HepG2 (cell line): Measurements from ENCODE around the gene CDYL. TPM values are rescaled to one million over a fixed set of nuclear protein-coding genes. Genes with fewer than 3 reads are reported as not detected.

ENCODE experiments used
- ATAC-seq: fragments of 200-7000 bp; cut with Tn5 transposase; 3 replicates; pipeline ENCODE4 v1.9.1; 2020; ENCODE audit warnings: mild to moderate bottlenecking, moderate library complexity
- BruUV-seq: library from RNA; stranded (reverse); fragments of 400-500 nt; replicated peaks from 2 replicates; lab custom pipeline; 2021; lab: Mats Ljungman, UMichigan
- CTCF ChIA-PET: fragments of 300-600 bp; formaldehyde crosslinking; extraction: SDS; loops from one replicate; lab custom pipeline; 2021; ENCODE audit warnings: low total read pairs, inconsistent platforms, low intra/inter-chr PET ratio; lab: Yijun Ruan, JAX
- POLR2A ChIA-PET: fragments of 350-600 bp; sonication (Branson Sonifier 250); formaldehyde crosslinking; loops from one replicate; lab custom pipeline; 2020; ENCODE audit warnings: antibody characterized with exemption, inconsistent platforms; lab: Yijun Ruan, JAX
- DNase-seq: peaks from one replicate; pipeline ENCODE4 v3.0.0-alpha.2; 2015; ENCODE audit warnings: low spot score
- FAIRE-seq: peaks from 3 replicates; lab custom pipeline; 2011; peaks lifted over from hg19 to GRCh38; lab: Jason Lieb, UNC
- H2AFZ ChIP-seq: one replicate; pipeline ENCODE4 v1.6.1; 2011; ENCODE audit warnings: low read length, inconsistent platforms
- H3K27ac ChIP-seq: fragments of 300-600 bp; 3 replicates; pipeline ENCODE4 v1.8.0; 2011; ENCODE audit warnings: mixed run types, mild to moderate bottlenecking, mixed read lengths, low read length, inconsistent platforms; ENCODE audit not compliant: insufficient read depth; ENCODE audit errors: extremely low read length
- H3K27me3 ChIP-seq, 2 experiments: fragments of 200-600 bp in 1 of 2; 2 replicates in 1 of 2; 3 replicates in 1 of 2; pipeline versions ENCODE4 v1.6.0 to v1.8.0; 2011; ENCODE audit warnings: low read length in 2 of 2, mild to moderate bottlenecking in 2 of 2, moderate library complexity in 2 of 2, inconsistent platforms in 1 of 2; ENCODE audit not compliant: insufficient read depth in 2 of 2, control insufficient read depth in 1 of 2
- H3K36me3 ChIP-seq, 2 experiments: fragments of 200-600 bp in 1 of 2; replicated peaks in 1 of 2; 2 replicates in 1 of 2; 3 replicates in 1 of 2; pipeline versions ENCODE4 v1.5.1 to v1.8.0; 2011; ENCODE audit warnings: low read length in 2 of 2, inconsistent platforms in 1 of 2; ENCODE audit not compliant: insufficient read depth in 2 of 2, control insufficient read depth in 1 of 2
- H3K4me1 ChIP-seq: 2 replicates; pipeline ENCODE4 v1.5.1; 2012; ENCODE audit warnings: low read length, inconsistent platforms; ENCODE audit not compliant: insufficient read depth
- H3K4me2 ChIP-seq: 2 replicates; pipeline ENCODE4 v1.6.0; 2011; ENCODE audit warnings: low read depth, low read length, inconsistent platforms
- H3K4me3 ChIP-seq, 3 experiments: fragments of 200-600 bp in 1 of 3; sonication (generic), shearing (Covaris generic) in 1 of 3; replicated peaks in 1 of 3; 2 replicates each; pipeline ENCODE4 v1.5.1; 2011 to 2016; ENCODE audit warnings: low read length in 3 of 3, inconsistent platforms in 2 of 3, low read depth in 2 of 3, mild to moderate bottlenecking in 2 of 3, control low read depth in 1 of 3, mixed read lengths in 1 of 3; ENCODE audit not compliant: insufficient read depth in 1 of 3
- H3K79me2 ChIP-seq: one replicate; pipeline ENCODE4 v1.6.1; 2011; ENCODE audit warnings: low read length, inconsistent platforms; ENCODE audit not compliant: insufficient read depth
- H3K9ac ChIP-seq: 2 replicates; pipeline ENCODE4 v1.6.0; 2011; ENCODE audit warnings: mild to moderate bottlenecking, low read depth, low read length, inconsistent platforms; ENCODE audit not compliant: insufficient read depth
- H3K9me3 ChIP-seq: 2 replicates; pipeline ENCODE4 v1.5.1; 2012; ENCODE audit warnings: mild to moderate bottlenecking, low read length
- H4K20me1 ChIP-seq: 2 replicates; pipeline ENCODE4 v1.6.0; 2011; ENCODE audit warnings: inconsistent platforms, mild to moderate bottlenecking, low read length, moderate library complexity; ENCODE audit not compliant: insufficient read depth
- ETV5 ChIP-seq: IDR thresholded peaks from 2 replicates; pipeline ENCODE4 v1.6.1; 2018; ENCODE audit warnings: missing biosample characterization, missing genetic modification reagents, inconsistent platforms, borderline replicate concordance
- HNRNPUL1 ChIP-seq: fragments of 200-400 bp; formaldehyde crosslinking; IDR thresholded peaks from 2 replicates; pipeline ENCODE4 v1.6.1; 2017; ENCODE audit warnings: low read depth, mild to moderate bottlenecking, low read length, moderate library complexity
- HOXA7 ChIP-seq: sonication (generic); formaldehyde crosslinking; IDR thresholded peaks from 2 replicates; pipeline ENCODE4 v1.8.1; 2022; ENCODE audit warnings: mild to moderate bottlenecking, missing genetic modification reagents, moderate library complexity
- JARID2 ChIP-seq: sonication (generic); formaldehyde crosslinking; IDR thresholded peaks from 2 replicates; pipeline ENCODE4 v1.8.1; 2023; ENCODE audit warnings: missing genetic modification reagents, inconsistent platforms; ENCODE audit not compliant: insufficient replicate concordance
- MXI1 ChIP-seq: IDR thresholded peaks from 3 replicates; pipeline ENCODE4 v1.6.1; 2012; ENCODE audit warnings: low read depth, low read length, inconsistent platforms, borderline replicate concordance
- PAX8 ChIP-seq: sonication (generic); formaldehyde crosslinking; IDR thresholded peaks from 2 replicates; pipeline ENCODE4 v1.8.0; 2022; ENCODE audit warnings: mild to moderate bottlenecking, missing genetic modification reagents, borderline replicate concordance
- PITX1 ChIP-seq: sonication (generic); formaldehyde crosslinking; IDR thresholded peaks from 2 replicates; pipeline ENCODE4 v1.5.1; 2020; ENCODE audit warnings: mild to moderate bottlenecking, missing genetic modification reagents
- SUZ12 ChIP-seq: fragments of 150-350 bp; IDR thresholded peaks from 2 replicates; pipeline ENCODE4 v1.6.1; 2014; ENCODE audit warnings: low read depth, low read length
- TGIF2 ChIP-seq: IDR thresholded peaks from 2 replicates; pipeline ENCODE4 v1.6.1; 2016; ENCODE audit warnings: control low read depth, missing compliant biosample characterization
- ZNF354B ChIP-seq: sonication (generic); formaldehyde crosslinking; IDR thresholded peaks from 2 replicates; pipeline ENCODE4 v1.8.0; 2022; ENCODE audit warnings: mild to moderate bottlenecking, missing genetic modification reagents
- ZNF883 ChIP-seq: sonication (generic); formaldehyde crosslinking; IDR thresholded peaks from 2 replicates; pipeline ENCODE4 v1.5.1; 2020; ENCODE audit warnings: mild to moderate bottlenecking, missing genetic modification reagents; ENCODE audit errors: not compliant biosample characterization
- ZNF891 ChIP-seq: sonication (generic); formaldehyde crosslinking; IDR thresholded peaks from 2 replicates; pipeline ENCODE4 v1.5.0; 2020; ENCODE audit warnings: mild to moderate bottlenecking, missing genetic modification reagents
- WGBS: methylation state at CpG from one replicate; pipeline ENCODE4 v1.1.6; 2017; ENCODE audit warnings: low lambda C conversion rate; 5-methylcytosine and 5-hydroxymethylcytosine counted together
- in situ Hi-C: cut with HindIII; loops from 2 replicates; pipeline ENCODE4 v1.10.0; 2017; ENCODE audit warnings: low pct_unique_long_range_greater_than_20kb; ENCODE audit not compliant: extremely low pct_ligation_motif_present
- intact Hi-C: fragments of 100-400 bp; cut with micrococcal nuclease; formaldehyde crosslinking; loops from one replicate; pipeline ENCODE4 v1.10.0; 2022; ENCODE audit not compliant: unreplicated experiment
- polyA plus RNA-seq, 8 experiments: library from polyadenylated mRNA; depleted of rRNA in 3 of 8; stranded (reverse) in 7 of 8; unstranded in 1 of 8; fragments of >200 nt; fragmentation: Illumina TruSeq in 4 of 8; extraction: Trizol in 4 of 8; gene quantifications; 2 replicates each; pipeline versions ENCODE4 v1.2.1 to v1.2.3, GENCODE V29; 2011 to 2016; ENCODE audit warnings: low read depth in 4 of 8, missing spikeins in 1 of 8, mixed read lengths in 1 of 8; ENCODE audit not compliant: insufficient read depth in 1 of 8
- total RNA-seq, 5 experiments: library from RNA; depleted of rRNA; stranded (reverse); fragments of >200 nt; fragmentation: Illumina TruSeq; extraction: Trizol; gene quantifications; 2 replicates each; pipeline ENCODE4 v1.2.3, GENCODE V29; 2016; ENCODE audit warnings: low read depth in 1 of 5
- TF ChIP-seq, protein P1 (sequence below), 2 experiments: fragments of 450-650 bp in 1 of 2; sonication (generic) in 1 of 2; formaldehyde crosslinking in 1 of 2; IDR thresholded peaks; 2 replicates each; pipeline versions ENCODE4 v1.6.1 to v1.8.0; 2016 to 2022; ENCODE audit warnings: antibody characterized with exemption in 1 of 2, mild to moderate bottlenecking in 1 of 2, missing genetic modification reagents in 1 of 2
- TF ChIP-seq, protein P2 (sequence below), 2 experiments: sonication (generic) in 1 of 2; formaldehyde crosslinking in 1 of 2; IDR thresholded peaks; 2 replicates each; pipeline versions ENCODE4 v1.5.1 to v1.6.1; 2011 to 2020; ENCODE audit warnings: borderline replicate concordance in 1 of 2, low read depth in 1 of 2, low read length in 1 of 2, mild to moderate bottlenecking in 1 of 2, missing genetic modification reagents in 1 of 2, moderate library complexity in 1 of 2

The CDYL gene
- total and polyA plus RNA-seq, 2 of the 13 experiments (the other 11 are each of a cell fraction or from before 2014, with no cell fraction given): 22.8 to 105 TPM

- BruUV-seq: no TSS peak
- Histone ChIP-seq H3K36me3 (no peaks in the 10 kb centered on the region), H3K27ac (no peak overlapping the region), H3K9me3 (no peaks in the 10 kb centered on the region), H4K20me1 (no peaks in the 10 kb centered on the region; the same call in 1 of the 2 replicates), H2AFZ (no peak overlapping the region), H3K27me3 (no peaks in the 10 kb centered on the region), H3K4me1 (peaks cover 9% of the 10 kb centered on the region), H3K4me3 (no peak overlapping the region), H3K4me2 (no peak overlapping the region), H3K79me2 (peaks cover 76% of the 10 kb centered on the region)
- DNase-seq (no peak), ATAC-seq (no peak), FAIRE-seq (no peak)
- intact Hi-C loops (no loop called here), in situ Hi-C loops (no loop called here)
- CTCF ChIA-PET: no interaction called here
- TF ChIP-seq ZNF883 (no peak), MXI1 (no peak), PAX8 (CRISPR knock-in tag) (no peak), ZNF354B (CRISPR knock-in tag) (no peak), ZNF891 (CRISPR knock-in tag) (no peak), HOXA7 (CRISPR knock-in tag) (no peak), JARID2 (CRISPR knock-in tag) (no peak), PITX1 (no peak), ETV5 (CRISPR knock-in tag) (no peak), SUZ12 (no peak), TGIF2 (CRISPR knock-in tag) (no peak), HNRNPUL1 (no peak)
- TF ChIP-seq, protein P1, sequence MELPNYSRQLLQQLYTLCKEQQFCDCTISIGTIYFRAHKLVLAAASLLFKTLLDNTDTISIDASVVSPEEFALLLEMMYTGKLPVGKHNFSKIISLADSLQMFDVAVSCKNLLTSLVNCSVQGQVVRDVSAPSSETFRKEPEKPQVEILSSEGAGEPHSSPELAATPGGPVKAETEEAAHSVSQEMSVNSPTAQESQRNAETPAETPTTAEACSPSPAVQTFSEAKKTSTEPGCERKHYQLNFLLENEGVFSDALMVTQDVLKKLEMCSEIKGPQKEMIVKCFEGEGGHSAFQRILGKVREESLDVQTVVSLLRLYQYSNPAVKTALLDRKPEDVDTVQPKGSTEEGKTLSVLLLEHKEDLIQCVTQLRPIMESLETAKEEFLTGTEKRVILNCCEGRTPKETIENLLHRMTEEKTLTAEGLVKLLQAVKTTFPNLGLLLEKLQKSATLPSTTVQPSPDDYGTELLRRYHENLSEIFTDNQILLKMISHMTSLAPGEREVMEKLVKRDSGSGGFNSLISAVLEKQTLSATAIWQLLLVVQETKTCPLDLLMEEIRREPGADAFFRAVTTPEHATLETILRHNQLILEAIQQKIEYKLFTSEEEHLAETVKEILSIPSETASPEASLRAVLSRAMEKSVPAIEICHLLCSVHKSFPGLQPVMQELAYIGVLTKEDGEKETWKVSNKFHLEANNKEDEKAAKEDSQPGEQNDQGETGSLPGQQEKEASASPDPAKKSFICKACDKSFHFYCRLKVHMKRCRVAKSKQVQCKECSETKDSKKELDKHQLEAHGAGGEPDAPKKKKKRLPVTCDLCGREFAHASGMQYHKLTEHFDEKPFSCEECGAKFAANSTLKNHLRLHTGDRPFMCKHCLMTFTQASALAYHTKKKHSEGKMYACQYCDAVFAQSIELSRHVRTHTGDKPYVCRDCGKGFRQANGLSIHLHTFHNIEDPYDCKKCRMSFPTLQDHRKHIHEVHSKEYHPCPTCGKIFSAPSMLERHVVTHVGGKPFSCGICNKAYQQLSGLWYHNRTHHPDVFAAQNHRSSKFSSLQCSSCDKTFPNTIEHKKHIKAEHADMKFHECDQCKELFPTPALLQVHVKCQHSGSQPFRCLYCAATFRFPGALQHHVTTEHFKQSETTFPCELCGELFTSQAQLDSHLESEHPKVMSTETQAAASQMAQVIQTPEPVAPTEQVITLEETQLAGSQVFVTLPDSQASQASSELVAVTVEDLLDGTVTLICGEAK (IDR thresholded peaks at IDR 0.05): no peak
- TF ChIP-seq, protein P1 (CRISPR knock-in tag; IDR thresholded peaks at IDR 0.05): no peak
- TF ChIP-seq, protein P2, sequence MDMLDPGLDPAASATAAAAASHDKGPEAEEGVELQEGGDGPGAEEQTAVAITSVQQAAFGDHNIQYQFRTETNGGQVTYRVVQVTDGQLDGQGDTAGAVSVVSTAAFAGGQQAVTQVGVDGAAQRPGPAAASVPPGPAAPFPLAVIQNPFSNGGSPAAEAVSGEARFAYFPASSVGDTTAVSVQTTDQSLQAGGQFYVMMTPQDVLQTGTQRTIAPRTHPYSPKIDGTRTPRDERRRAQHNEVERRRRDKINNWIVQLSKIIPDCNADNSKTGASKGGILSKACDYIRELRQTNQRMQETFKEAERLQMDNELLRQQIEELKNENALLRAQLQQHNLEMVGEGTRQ (IDR thresholded peaks at IDR 0.05; ENCODE audit: low read depth, low read length): no peak
- TF ChIP-seq, protein P2 (CRISPR knock-in tag; IDR thresholded peaks at IDR 0.05; ENCODE audit: borderline replicate concordance): no peak
- TF ChIP-seq, all 625 proteins: peak for 0
- 87% methylated on average over 6 of the region's 6 CpGs for WGBS
- no peak overlapping the region for H3K9ac ChIP-seq
- POLR2A ChIA-PET: no interaction called here
These were observed 97.7 kb downstream of the CDYL start for GRCh38 chr6:4873928-4874327.
